ENCODE data around the gene CTCF. TPM values are rescaled to one million over a fixed set of nuclear protein-coding genes. Genes with fewer than 3 reads are reported as not detected.
A peak's percentile ranks its signal among the peaks of the same experiment; 100 is the strongest.

CTCF gene
- polyA plus RNA-seq, 1 experiment = 24.4 TPM

DNA sequence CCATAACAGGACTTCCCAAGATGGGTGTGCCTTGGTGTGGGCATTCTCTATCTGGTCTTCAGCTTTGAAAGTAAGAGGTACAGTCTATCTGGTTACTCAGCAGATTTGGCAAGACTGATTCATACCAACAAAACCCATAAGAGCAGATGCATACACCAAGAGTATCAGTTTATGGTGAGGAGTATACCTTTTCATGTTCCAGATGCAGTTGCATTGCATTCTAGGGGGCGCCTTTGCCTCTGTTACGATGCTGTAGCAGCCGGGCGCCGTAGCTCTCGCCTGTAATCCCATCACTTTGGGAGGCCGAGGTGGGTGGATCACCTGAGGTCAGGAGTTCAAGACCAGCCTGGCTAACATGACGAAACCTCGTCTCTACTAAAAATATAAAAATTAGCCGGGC lies 51.5 kb downstream of the CTCF start:
- Histone ChIP-seq H3K9me3 (ENCODE audit: control insufficient read depth, insufficient read depth, low read length) (no peaks in the 10 kb centered on the region), H3K27ac (ENCODE audit: low read depth, low read length) (no peak overlapping the region), H3K4me3 (ENCODE audit: low read depth, low read length) (no peak overlapping the region), H3K27me3 (ENCODE audit: control insufficient read depth, insufficient read depth, low read length) (no peaks in the 10 kb centered on the region)
- ChIA-PET CTCF (no interaction called here), POLR2A (interaction anchor here (0.6 kb wide), 1 partner anchor 9 kb away, joined by 7 read pairs; no protein-coding TSS in a partner anchor)
- no peak for DNase-seq (ENCODE audit: low read depth, low spot score)
- TF ChIP-seq, protein P1, sequence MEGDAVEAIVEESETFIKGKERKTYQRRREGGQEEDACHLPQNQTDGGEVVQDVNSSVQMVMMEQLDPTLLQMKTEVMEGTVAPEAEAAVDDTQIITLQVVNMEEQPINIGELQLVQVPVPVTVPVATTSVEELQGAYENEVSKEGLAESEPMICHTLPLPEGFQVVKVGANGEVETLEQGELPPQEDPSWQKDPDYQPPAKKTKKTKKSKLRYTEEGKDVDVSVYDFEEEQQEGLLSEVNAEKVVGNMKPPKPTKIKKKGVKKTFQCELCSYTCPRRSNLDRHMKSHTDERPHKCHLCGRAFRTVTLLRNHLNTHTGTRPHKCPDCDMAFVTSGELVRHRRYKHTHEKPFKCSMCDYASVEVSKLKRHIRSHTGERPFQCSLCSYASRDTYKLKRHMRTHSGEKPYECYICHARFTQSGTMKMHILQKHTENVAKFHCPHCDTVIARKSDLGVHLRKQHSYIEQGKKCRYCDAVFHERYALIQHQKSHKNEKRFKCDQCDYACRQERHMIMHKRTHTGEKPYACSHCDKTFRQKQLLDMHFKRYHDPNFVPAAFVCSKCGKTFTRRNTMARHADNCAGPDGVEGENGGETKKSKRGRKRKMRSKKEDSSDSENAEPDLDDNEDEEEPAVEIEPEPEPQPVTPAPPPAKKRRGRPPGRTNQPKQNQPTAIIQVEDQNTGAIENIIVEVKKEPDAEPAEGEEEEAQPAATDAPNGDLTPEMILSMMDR (IDR thresholded peaks at IDR 0.05; ENCODE audit: low read depth, low read length) = no peak

- no peak for DNase-seq (ENCODE audit: low read depth, low spot score)
- ChIA-PET CTCF (no interaction called here), POLR2A (no interaction called here)
- Histone ChIP-seq H3K27ac (ENCODE audit: low read depth, low read length) (no peak overlapping the region), H3K4me3 (ENCODE audit: low read depth, low read length) (no peak overlapping the region), H3K9me3 (ENCODE audit: control insufficient read depth, insufficient read depth, low read length) (no peaks in the 10 kb centered on the region), H3K27me3 (ENCODE audit: control insufficient read depth, insufficient read depth, low read length) (no peaks in the 10 kb centered on the region)
- TF ChIP-seq, protein P1 (IDR thresholded peaks at IDR 0.05; ENCODE audit: low read depth, low read length) = no peak
These were observed 65.9 kb downstream of the CTCF start for GRCh38 chr16:67628216-67628615.

GRCh38 chr16:67632415-67633172 lies 70.3 kb downstream of the CTCF start:
- ChIA-PET CTCF (interaction anchor here (0.8 to 2.1 kb wide), 6 partner anchors 9 to 111 kb away, joined by 3 to 10 read pairs (median 6); partner anchors contain the start of gene CTCF), POLR2A (interaction anchor here (0.7 kb wide), 1 partner anchor 71 kb away, joined by 6 read pairs; no protein-coding TSS in a partner anchor)
- TF ChIP-seq, protein P1 (IDR thresholded peaks at IDR 0.05; ENCODE audit: low read depth, low read length) = peak; percentile 24; the same call in 1 of the 2 replicates
- Histone ChIP-seq H3K27ac (ENCODE audit: low read depth, low read length) (no peak overlapping the region), H3K9me3 (ENCODE audit: control insufficient read depth, insufficient read depth, low read length) (no peaks in the 10 kb centered on the region), H3K4me3 (ENCODE audit: low read depth, low read length) (no peak overlapping the region), H3K27me3 (ENCODE audit: control insufficient read depth, insufficient read depth, low read length) (no peaks in the 10 kb centered on the region)
- peak; percentile 45 for DNase-seq (ENCODE audit: low read depth, low spot score)

- H3K27ac ChIP-seq (ENCODE audit: low read depth, low read length) = no peak overlapping the region
- TF ChIP-seq, protein P1 (IDR thresholded peaks at IDR 0.05; ENCODE audit: low read depth, low read length) = no peak
- no peak overlapping the region for H3K4me3 ChIP-seq (ENCODE audit: low read depth, low read length)
- no peak for DNase-seq (ENCODE audit: low read depth, low spot score)
- no peaks in the 10 kb centered on the region for H3K27me3 ChIP-seq (ENCODE audit: control insufficient read depth, insufficient read depth, low read length)
- no peaks in the 10 kb centered on the region for H3K9me3 ChIP-seq (ENCODE audit: control insufficient read depth, insufficient read depth, low read length)
- POLR2A ChIA-PET = no interaction called here
- CTCF ChIA-PET = interaction anchor here (0.5 kb wide), 1 partner anchor 14 kb away, joined by 3 read pairs; no protein-coding TSS in a partner anchor
These were observed 74.4 kb downstream of the CTCF start for GRCh38 chr16:67636713-67637112.

GRCh38 chr16:67637625-67638024 lies 75.3 kb downstream of the CTCF start:
- no peak overlapping the region for H3K4me3 ChIP-seq (ENCODE audit: low read depth, low read length)
- ChIA-PET CTCF (interaction anchor here (2.1 kb wide), 1 partner anchor 91 kb away, joined by 10 read pairs; no protein-coding TSS in a partner anchor), POLR2A (no interaction called here)
- H3K27me3 ChIP-seq (ENCODE audit: control insufficient read depth, insufficient read depth, low read length) = no peaks in the 10 kb centered on the region
- TF ChIP-seq, protein P1 (IDR thresholded peaks at IDR 0.05; ENCODE audit: low read depth, low read length) = no peak
- H3K27ac ChIP-seq (ENCODE audit: low read depth, low read length) = no peak overlapping the region
- no peak for DNase-seq (ENCODE audit: low read depth, low spot score)
- no peaks in the 10 kb centered on the region for H3K9me3 ChIP-seq (ENCODE audit: control insufficient read depth, insufficient read depth, low read length)
